Measurements from ENCODE around the gene CDH4. TPM values are rescaled to one million over a fixed set of nuclear protein-coding genes. Genes with fewer than 3 reads are reported as not detected.

Gene CDH4
- total RNA-seq, 1 experiment from 2014 or later, result 5.3 TPM

DNA sequence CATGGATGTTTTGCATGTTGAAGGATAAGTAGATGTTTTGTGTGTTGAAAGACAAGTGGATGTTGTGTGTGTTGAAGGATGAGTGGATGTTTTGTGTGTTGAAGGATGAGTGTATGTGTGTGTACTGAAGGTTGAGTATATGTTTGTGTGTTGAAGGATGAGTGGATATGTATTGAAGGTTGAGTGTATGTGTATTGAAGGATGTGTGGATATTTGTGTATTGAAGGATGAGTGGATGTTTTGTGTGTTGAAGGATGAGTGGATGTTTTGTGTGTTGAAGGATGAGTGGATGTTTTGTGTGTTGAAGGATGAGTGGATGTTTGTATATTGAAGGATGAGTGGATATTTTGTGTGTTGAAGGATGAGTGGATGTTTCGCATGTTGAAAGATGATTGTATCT, 325.0 kb downstream of the CDH4 start:
- Mint-ChIP-seq H3K27ac (no peak overlapping the region), H3K4me3 (no peak overlapping the region), H3K9me3 (peaks cover 15% of the 10 kb centered on the region), H3K36me3 (no peaks in the 10 kb centered on the region), H3K27me3 (ENCODE audit: low read depth) (peaks cover 32% of the 10 kb centered on the region), H3K4me1 (peaks cover 1% of the 10 kb centered on the region)
- ATAC-seq (no peak), DNase-seq (ENCODE audit: low spot score) (no peak)
- ChIA-PET CTCF (no interaction called here), POLR2A (no interaction called here)
- TF ChIP-seq NFYB (CRISPR knock-in tag; conservative IDR thresholded peaks at IDR 0.05; ENCODE audit: low read depth) (no peak), ZNF416 (CRISPR knock-in tag; IDR thresholded peaks at IDR 0.05) (no peak), GRHL2 (CRISPR knock-in tag; IDR thresholded peaks at IDR 0.05; ENCODE audit: insufficient replicate concordance, severe bottlenecking) (no peak), ZNF138 (CRISPR knock-in tag; conservative IDR thresholded peaks at IDR 0.05) (no peak), FOXK1 (CRISPR knock-in tag; IDR thresholded peaks at IDR 0.05) (no peak), TCF7 (CRISPR knock-in tag; IDR thresholded peaks at IDR 0.05; ENCODE audit: low read depth) (no peak), SMAD3 (CRISPR knock-in tag; IDR thresholded peaks at IDR 0.05; ENCODE audit: borderline replicate concordance) (no peak), CBFB (CRISPR knock-in tag; IDR thresholded peaks at IDR 0.05; ENCODE audit: low read depth) (no peak), HMGA2 (CRISPR knock-in tag; IDR thresholded peaks at IDR 0.05) (no peak)
- TF ChIP-seq, protein P1, sequence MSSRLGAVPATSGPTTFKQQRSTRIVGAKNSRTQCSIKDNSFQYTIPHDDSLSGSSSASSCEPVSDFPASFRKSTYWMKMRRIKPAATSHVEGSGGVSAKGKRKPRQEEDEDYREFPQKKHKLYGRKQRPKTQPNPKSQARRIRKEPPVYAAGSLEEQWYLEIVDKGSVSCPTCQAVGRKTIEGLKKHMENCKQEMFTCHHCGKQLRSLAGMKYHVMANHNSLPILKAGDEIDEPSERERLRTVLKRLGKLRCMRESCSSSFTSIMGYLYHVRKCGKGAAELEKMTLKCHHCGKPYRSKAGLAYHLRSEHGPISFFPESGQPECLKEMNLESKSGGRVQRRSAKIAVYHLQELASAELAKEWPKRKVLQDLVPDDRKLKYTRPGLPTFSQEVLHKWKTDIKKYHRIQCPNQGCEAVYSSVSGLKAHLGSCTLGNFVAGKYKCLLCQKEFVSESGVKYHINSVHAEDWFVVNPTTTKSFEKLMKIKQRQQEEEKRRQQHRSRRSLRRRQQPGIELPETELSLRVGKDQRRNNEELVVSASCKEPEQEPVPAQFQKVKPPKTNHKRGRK (CRISPR knock-in tag; IDR thresholded peaks at IDR 0.05; ENCODE audit: borderline replicate concordance), result no peak
- TF ChIP-seq, protein P2, sequence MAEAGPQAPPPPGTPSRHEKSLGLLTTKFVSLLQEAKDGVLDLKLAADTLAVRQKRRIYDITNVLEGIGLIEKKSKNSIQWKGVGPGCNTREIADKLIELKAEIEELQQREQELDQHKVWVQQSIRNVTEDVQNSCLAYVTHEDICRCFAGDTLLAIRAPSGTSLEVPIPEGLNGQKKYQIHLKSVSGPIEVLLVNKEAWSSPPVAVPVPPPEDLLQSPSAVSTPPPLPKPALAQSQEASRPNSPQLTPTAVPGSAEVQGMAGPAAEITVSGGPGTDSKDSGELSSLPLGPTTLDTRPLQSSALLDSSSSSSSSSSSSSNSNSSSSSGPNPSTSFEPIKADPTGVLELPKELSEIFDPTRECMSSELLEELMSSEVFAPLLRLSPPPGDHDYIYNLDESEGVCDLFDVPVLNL (CRISPR knock-in tag; IDR thresholded peaks at IDR 0.05; ENCODE audit: borderline replicate concordance, low read depth), result no peak
- TF ChIP-seq, protein P3, sequence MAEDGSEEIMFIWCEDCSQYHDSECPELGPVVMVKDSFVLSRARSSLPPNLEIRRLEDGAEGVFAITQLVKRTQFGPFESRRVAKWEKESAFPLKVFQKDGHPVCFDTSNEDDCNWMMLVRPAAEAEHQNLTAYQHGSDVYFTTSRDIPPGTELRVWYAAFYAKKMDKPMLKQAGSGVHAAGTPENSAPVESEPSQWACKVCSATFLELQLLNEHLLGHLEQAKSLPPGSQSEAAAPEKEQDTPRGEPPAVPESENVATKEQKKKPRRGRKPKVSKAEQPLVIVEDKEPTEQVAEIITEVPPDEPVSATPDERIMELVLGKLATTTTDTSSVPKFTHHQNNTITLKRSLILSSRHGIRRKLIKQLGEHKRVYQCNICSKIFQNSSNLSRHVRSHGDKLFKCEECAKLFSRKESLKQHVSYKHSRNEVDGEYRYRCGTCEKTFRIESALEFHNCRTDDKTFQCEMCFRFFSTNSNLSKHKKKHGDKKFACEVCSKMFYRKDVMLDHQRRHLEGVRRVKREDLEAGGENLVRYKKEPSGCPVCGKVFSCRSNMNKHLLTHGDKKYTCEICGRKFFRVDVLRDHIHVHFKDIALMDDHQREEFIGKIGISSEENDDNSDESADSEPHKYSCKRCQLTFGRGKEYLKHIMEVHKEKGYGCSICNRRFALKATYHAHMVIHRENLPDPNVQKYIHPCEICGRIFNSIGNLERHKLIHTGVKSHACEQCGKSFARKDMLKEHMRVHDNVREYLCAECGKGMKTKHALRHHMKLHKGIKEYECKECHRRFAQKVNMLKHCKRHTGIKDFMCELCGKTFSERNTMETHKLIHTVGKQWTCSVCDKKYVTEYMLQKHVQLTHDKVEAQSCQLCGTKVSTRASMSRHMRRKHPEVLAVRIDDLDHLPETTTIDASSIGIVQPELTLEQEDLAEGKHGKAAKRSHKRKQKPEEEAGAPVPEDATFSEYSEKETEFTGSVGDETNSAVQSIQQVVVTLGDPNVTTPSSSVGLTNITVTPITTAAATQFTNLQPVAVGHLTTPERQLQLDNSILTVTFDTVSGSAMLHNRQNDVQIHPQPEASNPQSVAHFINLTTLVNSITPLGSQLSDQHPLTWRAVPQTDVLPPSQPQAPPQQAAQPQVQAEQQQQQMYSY (CRISPR knock-in tag; IDR thresholded peaks at IDR 0.05), result no peak
- TF ChIP-seq, protein P4, sequence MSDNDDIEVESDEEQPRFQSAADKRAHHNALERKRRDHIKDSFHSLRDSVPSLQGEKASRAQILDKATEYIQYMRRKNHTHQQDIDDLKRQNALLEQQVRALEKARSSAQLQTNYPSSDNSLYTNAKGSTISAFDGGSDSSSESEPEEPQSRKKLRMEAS (CRISPR knock-in tag; IDR thresholded peaks at IDR 0.05), result no peak
- TF ChIP-seq, protein P5, sequence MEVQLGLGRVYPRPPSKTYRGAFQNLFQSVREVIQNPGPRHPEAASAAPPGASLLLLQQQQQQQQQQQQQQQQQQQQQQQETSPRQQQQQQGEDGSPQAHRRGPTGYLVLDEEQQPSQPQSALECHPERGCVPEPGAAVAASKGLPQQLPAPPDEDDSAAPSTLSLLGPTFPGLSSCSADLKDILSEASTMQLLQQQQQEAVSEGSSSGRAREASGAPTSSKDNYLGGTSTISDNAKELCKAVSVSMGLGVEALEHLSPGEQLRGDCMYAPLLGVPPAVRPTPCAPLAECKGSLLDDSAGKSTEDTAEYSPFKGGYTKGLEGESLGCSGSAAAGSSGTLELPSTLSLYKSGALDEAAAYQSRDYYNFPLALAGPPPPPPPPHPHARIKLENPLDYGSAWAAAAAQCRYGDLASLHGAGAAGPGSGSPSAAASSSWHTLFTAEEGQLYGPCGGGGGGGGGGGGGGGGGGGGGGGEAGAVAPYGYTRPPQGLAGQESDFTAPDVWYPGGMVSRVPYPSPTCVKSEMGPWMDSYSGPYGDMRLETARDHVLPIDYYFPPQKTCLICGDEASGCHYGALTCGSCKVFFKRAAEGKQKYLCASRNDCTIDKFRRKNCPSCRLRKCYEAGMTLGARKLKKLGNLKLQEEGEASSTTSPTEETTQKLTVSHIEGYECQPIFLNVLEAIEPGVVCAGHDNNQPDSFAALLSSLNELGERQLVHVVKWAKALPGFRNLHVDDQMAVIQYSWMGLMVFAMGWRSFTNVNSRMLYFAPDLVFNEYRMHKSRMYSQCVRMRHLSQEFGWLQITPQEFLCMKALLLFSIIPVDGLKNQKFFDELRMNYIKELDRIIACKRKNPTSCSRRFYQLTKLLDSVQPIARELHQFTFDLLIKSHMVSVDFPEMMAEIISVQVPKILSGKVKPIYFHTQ (CRISPR knock-in tag; IDR thresholded peaks at IDR 0.05), result no peak

DNA sequence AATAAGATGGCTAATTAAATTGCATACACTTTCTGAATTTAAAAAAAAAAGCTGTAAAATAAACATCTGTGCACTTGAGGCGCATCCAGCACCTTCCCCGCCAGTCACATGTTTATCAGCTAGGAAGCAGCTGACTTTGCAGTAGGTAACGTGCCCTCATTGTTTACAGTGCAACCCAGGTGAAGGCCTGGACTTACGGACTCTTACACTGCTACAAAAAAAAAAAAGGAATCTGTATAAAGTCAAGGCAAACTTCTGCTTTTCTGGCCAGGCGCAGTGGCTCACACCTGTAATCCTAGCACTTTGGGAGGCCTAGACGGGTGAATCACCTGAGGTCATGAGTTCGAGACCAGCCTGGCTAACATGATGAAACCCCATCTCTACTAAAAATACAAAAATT, 327.8 kb downstream of the CDH4 start:
- Mint-ChIP-seq H3K36me3 (no peaks in the 10 kb centered on the region), H3K9me3 (peaks cover 10% of the 10 kb centered on the region; the same call in 1 of the 2 replicates), H3K4me3 (no peak overlapping the region), H3K27ac (no peak overlapping the region), H3K27me3 (ENCODE audit: low read depth) (peaks cover 41% of the 10 kb centered on the region), H3K4me1 (peaks cover 7% of the 10 kb centered on the region)
- ATAC-seq, result no peak
- no peak for DNase-seq (ENCODE audit: low spot score)
- POLR2A ChIA-PET, result no interaction called here
- CTCF ChIA-PET, result no interaction called here
- TF ChIP-seq HMGA2 (CRISPR knock-in tag; IDR thresholded peaks at IDR 0.05) (no peak), ELF4 (CRISPR knock-in tag; IDR thresholded peaks at IDR 0.05; ENCODE audit: low read depth) (no peak), GTF2I (CRISPR knock-in tag; conservative IDR thresholded peaks at IDR 0.05) (no peak), ZNF121 (CRISPR knock-in tag; IDR thresholded peaks at IDR 0.05) (no peak)
- TF ChIP-seq, protein P6, sequence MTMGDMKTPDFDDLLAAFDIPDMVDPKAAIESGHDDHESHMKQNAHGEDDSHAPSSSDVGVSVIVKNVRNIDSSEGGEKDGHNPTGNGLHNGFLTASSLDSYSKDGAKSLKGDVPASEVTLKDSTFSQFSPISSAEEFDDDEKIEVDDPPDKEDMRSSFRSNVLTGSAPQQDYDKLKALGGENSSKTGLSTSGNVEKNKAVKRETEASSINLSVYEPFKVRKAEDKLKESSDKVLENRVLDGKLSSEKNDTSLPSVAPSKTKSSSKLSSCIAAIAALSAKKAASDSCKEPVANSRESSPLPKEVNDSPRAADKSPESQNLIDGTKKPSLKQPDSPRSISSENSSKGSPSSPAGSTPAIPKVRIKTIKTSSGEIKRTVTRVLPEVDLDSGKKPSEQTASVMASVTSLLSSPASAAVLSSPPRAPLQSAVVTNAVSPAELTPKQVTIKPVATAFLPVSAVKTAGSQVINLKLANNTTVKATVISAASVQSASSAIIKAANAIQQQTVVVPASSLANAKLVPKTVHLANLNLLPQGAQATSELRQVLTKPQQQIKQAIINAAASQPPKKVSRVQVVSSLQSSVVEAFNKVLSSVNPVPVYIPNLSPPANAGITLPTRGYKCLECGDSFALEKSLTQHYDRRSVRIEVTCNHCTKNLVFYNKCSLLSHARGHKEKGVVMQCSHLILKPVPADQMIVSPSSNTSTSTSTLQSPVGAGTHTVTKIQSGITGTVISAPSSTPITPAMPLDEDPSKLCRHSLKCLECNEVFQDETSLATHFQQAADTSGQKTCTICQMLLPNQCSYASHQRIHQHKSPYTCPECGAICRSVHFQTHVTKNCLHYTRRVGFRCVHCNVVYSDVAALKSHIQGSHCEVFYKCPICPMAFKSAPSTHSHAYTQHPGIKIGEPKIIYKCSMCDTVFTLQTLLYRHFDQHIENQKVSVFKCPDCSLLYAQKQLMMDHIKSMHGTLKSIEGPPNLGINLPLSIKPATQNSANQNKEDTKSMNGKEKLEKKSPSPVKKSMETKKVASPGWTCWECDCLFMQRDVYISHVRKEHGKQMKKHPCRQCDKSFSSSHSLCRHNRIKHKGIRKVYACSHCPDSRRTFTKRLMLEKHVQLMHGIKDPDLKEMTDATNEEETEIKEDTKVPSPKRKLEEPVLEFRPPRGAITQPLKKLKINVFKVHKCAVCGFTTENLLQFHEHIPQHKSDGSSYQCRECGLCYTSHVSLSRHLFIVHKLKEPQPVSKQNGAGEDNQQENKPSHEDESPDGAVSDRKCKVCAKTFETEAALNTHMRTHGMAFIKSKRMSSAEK (CRISPR knock-in tag; IDR thresholded peaks at IDR 0.05; ENCODE audit: borderline replicate concordance), result no peak
- TF ChIP-seq, protein P7, sequence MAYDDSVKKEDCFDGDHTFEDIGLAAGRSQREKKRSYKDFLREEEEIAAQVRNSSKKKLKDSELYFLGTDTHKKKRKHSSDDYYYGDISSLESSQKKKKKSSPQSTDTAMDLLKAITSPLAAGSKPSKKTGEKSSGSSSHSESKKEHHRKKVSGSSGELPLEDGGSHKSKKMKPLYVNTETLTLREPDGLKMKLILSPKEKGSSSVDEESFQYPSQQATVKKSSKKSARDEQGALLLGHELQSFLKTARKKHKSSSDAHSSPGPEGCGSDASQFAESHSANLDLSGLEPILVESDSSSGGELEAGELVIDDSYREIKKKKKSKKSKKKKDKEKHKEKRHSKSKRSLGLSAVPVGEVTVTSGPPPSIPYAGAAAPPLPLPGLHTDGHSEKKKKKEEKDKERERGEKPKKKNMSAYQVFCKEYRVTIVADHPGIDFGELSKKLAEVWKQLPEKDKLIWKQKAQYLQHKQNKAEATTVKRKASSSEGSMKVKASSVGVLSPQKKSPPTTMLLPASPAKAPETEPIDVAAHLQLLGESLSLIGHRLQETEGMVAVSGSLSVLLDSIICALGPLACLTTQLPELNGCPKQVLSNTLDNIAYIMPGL (CRISPR knock-in tag; IDR thresholded peaks at IDR 0.05), result no peak
